ENCODE results near the gene AGL. TPM values are rescaled to one million over a fixed set of nuclear protein-coding genes. Genes with fewer than 3 reads are reported as not detected.
"Not testable (repeated sequence)": the region's sequence is repeated elsewhere in the genome, so short reads cannot be mapped to it uniquely, and the experiment has no call there.

AGL gene
- total and polyA plus RNA-seq, 10 of the 15 experiments (the other 5 are each of a cell fraction or from before 2014, with no cell fraction given): 5.6 to 21.6 (median 13.7) TPM

DNA sequence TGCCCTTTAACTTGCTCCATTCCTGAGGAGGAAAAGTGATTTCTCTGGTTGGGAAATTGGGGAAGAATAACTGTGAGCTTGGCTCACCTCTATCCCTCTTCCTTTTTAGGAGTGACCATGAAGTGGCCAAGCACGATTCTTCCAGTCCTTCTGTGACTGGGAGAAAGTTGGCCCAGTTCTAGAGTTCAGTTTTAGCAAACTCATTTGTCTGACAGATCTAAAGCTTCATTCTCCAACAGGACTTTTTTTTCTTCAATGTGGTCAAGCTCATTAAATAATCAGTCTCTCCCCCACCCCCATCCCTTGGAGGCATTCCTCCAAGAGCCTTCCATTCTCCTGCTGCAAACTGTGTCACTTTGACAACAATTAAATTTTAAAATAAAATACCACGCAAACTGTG, 6.4 kb upstream of the AGL start:
- RAD21 ChIA-PET (ENCODE audit: unreplicated experiment): no interaction called here
- WGBS (ENCODE audit: insufficient coverage, insufficient replicate concordance, low lambda C conversion rate, missing lambda C conversion rate): 66% methylated on average over 2 of the region's 2 CpGs
- H2AFZ ChIP-seq (ENCODE audit: control insufficient read depth, low read depth, low read length): no peak overlapping the region
- ATAC-seq (no peak), DNase-seq (ENCODE audit: low read depth, low spot score) (no peak), FAIRE-seq (no peak)
- POLR2A ChIA-PET: no interaction called here
- no peak overlapping the region for H3K27ac ChIP-seq (ENCODE audit: control insufficient read depth, insufficient read depth)
- TF ChIP-seq POLR2A (IDR thresholded peaks at IDR 0.05; ENCODE audit: low read depth, low read length) (no peak), SREBF1 (IDR thresholded peaks at IDR 0.05; ENCODE audit: low read length) (no peak), CHD1 (IDR thresholded peaks at IDR 0.05; ENCODE audit: low read depth, low read length) (no peak), FOS (IDR thresholded peaks at IDR 0.05; ENCODE audit: borderline replicate concordance, extremely low read depth, insufficient read length) (no peak), IRF4 (IDR thresholded peaks at IDR 0.05; ENCODE audit: low read depth, low read length) (no peak), SMC3 (IDR thresholded peaks at IDR 0.05; ENCODE audit: borderline replicate concordance, low read length) (no peak), IKZF2 (IDR thresholded peaks at IDR 0.05) (no peak), MYB (IDR thresholded peaks at IDR 0.05; ENCODE audit: borderline replicate concordance, low read depth, low read length) (no peak), RELA (IDR thresholded peaks at IDR 0.05; ENCODE audit: borderline replicate concordance, partially characterized antibody) (no peak), SRF (IDR thresholded peaks at IDR 0.05; ENCODE audit: low read depth in 2 of 2, low read length in 2 of 2) (no peak), SPI1 (IDR thresholded peaks at IDR 0.05; ENCODE audit: borderline replicate concordance, insufficient read depth, low read depth, low read length) (no peak), JUND (IDR thresholded peaks at IDR 0.05; ENCODE audit: low read depth, low read length) (no peak)
- TF ChIP-seq, protein P1, sequence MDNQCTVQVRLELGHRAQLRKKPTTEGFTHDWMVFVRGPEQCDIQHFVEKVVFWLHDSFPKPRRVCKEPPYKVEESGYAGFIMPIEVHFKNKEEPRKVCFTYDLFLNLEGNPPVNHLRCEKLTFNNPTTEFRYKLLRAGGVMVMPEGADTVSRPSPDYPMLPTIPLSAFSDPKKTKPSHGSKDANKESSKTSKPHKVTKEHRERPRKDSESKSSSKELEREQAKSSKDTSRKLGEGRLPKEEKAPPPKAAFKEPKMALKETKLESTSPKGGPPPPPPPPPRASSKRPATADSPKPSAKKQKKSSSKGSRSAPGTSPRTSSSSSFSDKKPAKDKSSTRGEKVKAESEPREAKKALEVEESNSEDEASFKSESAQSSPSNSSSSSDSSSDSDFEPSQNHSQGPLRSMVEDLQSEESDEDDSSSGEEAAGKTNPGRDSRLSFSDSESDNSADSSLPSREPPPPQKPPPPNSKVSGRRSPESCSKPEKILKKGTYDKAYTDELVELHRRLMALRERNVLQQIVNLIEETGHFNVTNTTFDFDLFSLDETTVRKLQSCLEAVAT (IDR thresholded peaks at IDR 0.05): no peak
- TF ChIP-seq, protein P2, sequence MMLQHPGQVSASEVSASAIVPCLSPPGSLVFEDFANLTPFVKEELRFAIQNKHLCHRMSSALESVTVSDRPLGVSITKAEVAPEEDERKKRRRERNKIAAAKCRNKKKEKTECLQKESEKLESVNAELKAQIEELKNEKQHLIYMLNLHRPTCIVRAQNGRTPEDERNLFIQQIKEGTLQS (IDR thresholded peaks at IDR 0.05; ENCODE audit: borderline replicate concordance, extremely low read depth, low read depth, low read length): no peak
- TF ChIP-seq, protein P3, sequence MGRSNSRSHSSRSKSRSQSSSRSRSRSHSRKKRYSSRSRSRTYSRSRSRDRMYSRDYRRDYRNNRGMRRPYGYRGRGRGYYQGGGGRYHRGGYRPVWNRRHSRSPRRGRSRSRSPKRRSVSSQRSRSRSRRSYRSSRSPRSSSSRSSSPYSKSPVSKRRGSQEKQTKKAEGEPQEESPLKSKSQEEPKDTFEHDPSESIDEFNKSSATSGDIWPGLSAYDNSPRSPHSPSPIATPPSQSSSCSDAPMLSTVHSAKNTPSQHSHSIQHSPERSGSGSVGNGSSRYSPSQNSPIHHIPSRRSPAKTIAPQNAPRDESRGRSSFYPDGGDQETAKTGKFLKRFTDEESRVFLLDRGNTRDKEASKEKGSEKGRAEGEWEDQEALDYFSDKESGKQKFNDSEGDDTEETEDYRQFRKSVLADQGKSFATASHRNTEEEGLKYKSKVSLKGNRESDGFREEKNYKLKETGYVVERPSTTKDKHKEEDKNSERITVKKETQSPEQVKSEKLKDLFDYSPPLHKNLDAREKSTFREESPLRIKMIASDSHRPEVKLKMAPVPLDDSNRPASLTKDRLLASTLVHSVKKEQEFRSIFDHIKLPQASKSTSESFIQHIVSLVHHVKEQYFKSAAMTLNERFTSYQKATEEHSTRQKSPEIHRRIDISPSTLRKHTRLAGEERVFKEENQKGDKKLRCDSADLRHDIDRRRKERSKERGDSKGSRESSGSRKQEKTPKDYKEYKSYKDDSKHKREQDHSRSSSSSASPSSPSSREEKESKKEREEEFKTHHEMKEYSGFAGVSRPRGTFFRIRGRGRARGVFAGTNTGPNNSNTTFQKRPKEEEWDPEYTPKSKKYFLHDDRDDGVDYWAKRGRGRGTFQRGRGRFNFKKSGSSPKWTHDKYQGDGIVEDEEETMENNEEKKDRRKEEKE (IDR thresholded peaks at IDR 0.05): no peak
- CTCF ChIA-PET: interaction anchor here (1.3 to 1.5 kb wide), 2 partner anchors 17 to 32 kb away, joined by 3 read pairs; no protein-coding TSS in a partner anchor
- H3K79me2 ChIP-seq (ENCODE audit: control insufficient read depth, insufficient read depth, low read length): no peaks in the 10 kb centered on the region
- H3K27me3 ChIP-seq (replicated peaks in 1 of 2; ENCODE audit: control insufficient read depth in 2 of 2, insufficient read depth in 2 of 2, low read length in 1 of 2): no peaks in the 10 kb centered on the region
- BruUV-seq (replicated peaks): no TSS peak
- no peaks in the 10 kb centered on the region for H4K20me1 ChIP-seq (ENCODE audit: control insufficient read depth, insufficient read depth)
- SMC1A ChIA-PET (ENCODE audit: uncharacterized antibody, unreplicated experiment): interaction anchor here (0.8 kb wide), 1 partner anchor 34 kb away, joined by 5 read pairs; no protein-coding TSS in a partner anchor
- H3K9ac ChIP-seq (ENCODE audit: control insufficient read depth, insufficient read depth, low read length): no peak overlapping the region
- in situ Hi-C loops (cut with MboI): no loop called here
- H3K4me3 ChIP-seq: no peak overlapping the region
- H3K9me3 ChIP-seq (replicated peaks; ENCODE audit: control insufficient read depth, insufficient read depth, low read length): no peaks in the 10 kb centered on the region; the same call in 2 of the 3 replicates
- no peaks in the 10 kb centered on the region for H3K36me3 ChIP-seq (ENCODE audit: control insufficient read depth in 2 of 2, insufficient read depth in 2 of 2, low read length in 1 of 2)
- H3K4me2 ChIP-seq (ENCODE audit: control insufficient read depth, insufficient read depth): no peak overlapping the region
- intact Hi-C loops (cut with micrococcal nuclease; ENCODE audit: unreplicated experiment): no loop called here
- H3K4me1 ChIP-seq (ENCODE audit: control insufficient read depth, insufficient read depth, low read length): no peaks in the 10 kb centered on the region

DNA sequence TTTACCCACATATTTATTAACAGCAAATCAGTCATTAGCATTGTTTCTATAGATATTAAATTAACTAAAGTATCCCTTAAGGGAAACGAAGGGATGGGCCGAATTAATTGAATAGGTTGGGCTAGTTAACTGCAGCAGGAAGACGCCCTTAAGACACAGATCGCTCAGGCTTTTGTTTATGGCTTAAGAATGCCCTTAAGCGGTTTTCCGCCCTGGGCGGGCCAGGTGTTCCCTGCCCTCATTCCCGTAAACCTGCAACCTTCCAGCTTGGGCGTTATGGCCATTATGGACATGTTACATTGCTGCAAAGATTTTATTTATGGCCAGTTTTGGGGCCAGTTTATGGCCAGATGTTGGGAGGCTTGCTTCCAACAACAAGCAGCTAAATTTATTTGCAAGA, 5.0 kb upstream of the AGL start:
- H2AFZ ChIP-seq (ENCODE audit: control insufficient read depth, low read depth, low read length); H3K9me3 ChIP-seq (replicated peaks; ENCODE audit: control insufficient read depth, insufficient read depth, low read length); H3K79me2 ChIP-seq (ENCODE audit: control insufficient read depth, insufficient read depth, low read length); DNase-seq (ENCODE audit: low read depth, low spot score); ATAC-seq; CTCF ChIA-PET; H3K4me2 ChIP-seq (ENCODE audit: control insufficient read depth, insufficient read depth); in situ Hi-C loops (cut with MboI); H3K4me3 ChIP-seq; RAD21 ChIA-PET (ENCODE audit: unreplicated experiment); H3K36me3 ChIP-seq (ENCODE audit: control insufficient read depth in 2 of 2, insufficient read depth in 2 of 2, low read length in 1 of 2); BruUV-seq (replicated peaks); POLR2A ChIA-PET; H3K27ac ChIP-seq (ENCODE audit: control insufficient read depth, insufficient read depth); H3K4me1 ChIP-seq (ENCODE audit: control insufficient read depth, insufficient read depth, low read length); intact Hi-C loops (cut with micrococcal nuclease; ENCODE audit: unreplicated experiment); H4K20me1 ChIP-seq (ENCODE audit: control insufficient read depth, insufficient read depth); H3K9ac ChIP-seq (ENCODE audit: control insufficient read depth, insufficient read depth, low read length); FAIRE-seq; H3K27me3 ChIP-seq (replicated peaks in 1 of 2; ENCODE audit: control insufficient read depth in 2 of 2, insufficient read depth in 2 of 2, low read length in 1 of 2): not testable (repeated sequence)
- SMC1A ChIA-PET (ENCODE audit: uncharacterized antibody, unreplicated experiment): interaction anchor here (1.3 kb wide), 1 partner anchor 8 kb away, joined by 3 read pairs; no protein-coding TSS in a partner anchor
- 88% methylated on average over 9 of the region's 9 CpGs for WGBS (ENCODE audit: insufficient coverage, insufficient replicate concordance, low lambda C conversion rate, missing lambda C conversion rate)

All from GM12878 (cell line).